ENCODE data around the gene C19orf25. TPM values are rescaled to one million over a fixed set of nuclear protein-coding genes. Genes with fewer than 3 reads are reported as not detected.

The C19orf25 gene
- total and polyA plus RNA-seq, 10 of the 15 experiments (the other 5 are each of a cell fraction or from before 2014, with no cell fraction given), result 1.2 to 67.0 (median 25.6) TPM

DNA sequence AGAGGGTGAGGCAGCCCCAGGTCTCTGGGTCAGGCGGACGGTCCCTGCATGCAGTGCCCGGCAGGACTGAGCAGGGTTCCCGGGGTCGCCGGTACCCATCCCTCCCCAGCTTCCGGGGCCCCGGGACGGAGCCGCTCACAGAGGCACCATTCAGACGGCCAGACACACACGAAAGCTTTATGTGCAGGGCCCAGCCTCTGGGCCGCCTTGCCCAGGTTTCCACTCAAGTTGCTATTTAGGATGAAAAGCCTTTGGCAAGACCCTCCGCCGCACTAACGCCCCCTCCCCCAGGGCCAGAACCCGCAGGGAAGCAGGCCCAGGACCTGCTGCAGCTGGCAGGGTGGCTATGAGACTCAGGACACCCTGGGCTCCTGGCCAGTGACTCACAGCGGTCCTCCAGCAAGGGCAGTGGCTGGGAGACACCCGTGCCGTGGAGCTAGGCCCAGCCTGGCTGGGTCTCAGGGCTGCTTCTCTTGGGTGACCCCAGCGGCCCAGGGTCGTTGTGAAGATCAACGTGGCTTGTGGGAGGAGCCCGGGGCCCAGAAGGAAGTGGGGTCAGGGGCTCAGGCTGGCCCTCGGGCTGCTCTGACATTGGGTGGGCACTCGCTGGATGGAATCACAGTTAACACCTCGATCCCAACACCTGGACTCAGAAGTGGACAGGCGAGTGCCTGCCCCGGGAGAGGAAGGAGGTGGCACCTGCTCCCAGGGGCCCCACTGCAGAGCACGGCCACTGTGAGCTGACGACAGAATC, 4.8 kb downstream of the C19orf25 start (continued):
- TF ChIP-seq, protein P1, sequence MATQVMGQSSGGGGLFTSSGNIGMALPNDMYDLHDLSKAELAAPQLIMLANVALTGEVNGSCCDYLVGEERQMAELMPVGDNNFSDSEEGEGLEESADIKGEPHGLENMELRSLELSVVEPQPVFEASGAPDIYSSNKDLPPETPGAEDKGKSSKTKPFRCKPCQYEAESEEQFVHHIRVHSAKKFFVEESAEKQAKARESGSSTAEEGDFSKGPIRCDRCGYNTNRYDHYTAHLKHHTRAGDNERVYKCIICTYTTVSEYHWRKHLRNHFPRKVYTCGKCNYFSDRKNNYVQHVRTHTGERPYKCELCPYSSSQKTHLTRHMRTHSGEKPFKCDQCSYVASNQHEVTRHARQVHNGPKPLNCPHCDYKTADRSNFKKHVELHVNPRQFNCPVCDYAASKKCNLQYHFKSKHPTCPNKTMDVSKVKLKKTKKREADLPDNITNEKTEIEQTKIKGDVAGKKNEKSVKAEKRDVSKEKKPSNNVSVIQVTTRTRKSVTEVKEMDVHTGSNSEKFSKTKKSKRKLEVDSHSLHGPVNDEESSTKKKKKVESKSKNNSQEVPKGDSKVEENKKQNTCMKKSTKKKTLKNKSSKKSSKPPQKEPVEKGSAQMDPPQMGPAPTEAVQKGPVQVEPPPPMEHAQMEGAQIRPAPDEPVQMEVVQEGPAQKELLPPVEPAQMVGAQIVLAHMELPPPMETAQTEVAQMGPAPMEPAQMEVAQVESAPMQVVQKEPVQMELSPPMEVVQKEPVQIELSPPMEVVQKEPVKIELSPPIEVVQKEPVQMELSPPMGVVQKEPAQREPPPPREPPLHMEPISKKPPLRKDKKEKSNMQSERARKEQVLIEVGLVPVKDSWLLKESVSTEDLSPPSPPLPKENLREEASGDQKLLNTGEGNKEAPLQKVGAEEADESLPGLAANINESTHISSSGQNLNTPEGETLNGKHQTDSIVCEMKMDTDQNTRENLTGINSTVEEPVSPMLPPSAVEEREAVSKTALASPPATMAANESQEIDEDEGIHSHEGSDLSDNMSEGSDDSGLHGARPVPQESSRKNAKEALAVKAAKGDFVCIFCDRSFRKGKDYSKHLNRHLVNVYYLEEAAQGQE (IDR thresholded peaks at IDR 0.05; ENCODE audit: low read depth, low read length), result no peak
- TF ChIP-seq ETV6 (conservative IDR thresholded peaks at IDR 0.05 in 1 of 2, IDR thresholded peaks at IDR 0.05 in 1 of 2; ENCODE audit: borderline replicate concordance in 1 of 2, low read depth in 1 of 2) (no peak), SREBF2 (IDR thresholded peaks at IDR 0.05; ENCODE audit: low read length) (no peak), PAX8 (IDR thresholded peaks at IDR 0.05) (no peak), ZNF274 (IDR thresholded peaks at IDR 0.05; ENCODE audit: insufficient read depth, insufficient read length) (no peak), MTA3 (IDR thresholded peaks at IDR 0.05; ENCODE audit: borderline replicate concordance, low read length) (no peak), STAT1 (conservative IDR thresholded peaks at IDR 0.05) (no peak), FOS (IDR thresholded peaks at IDR 0.05; ENCODE audit: borderline replicate concordance, extremely low read depth, insufficient read length) (no peak), GATAD2B (conservative IDR thresholded peaks at IDR 0.05; ENCODE audit: low read depth) (no peak), CHD2 (IDR thresholded peaks at IDR 0.05; ENCODE audit: borderline replicate concordance, low read depth, low read length) (no peak)

Measured in GM12878 (cell line).